Measurements from ENCODE around the gene PARVA.

The PARVA gene

DNA sequence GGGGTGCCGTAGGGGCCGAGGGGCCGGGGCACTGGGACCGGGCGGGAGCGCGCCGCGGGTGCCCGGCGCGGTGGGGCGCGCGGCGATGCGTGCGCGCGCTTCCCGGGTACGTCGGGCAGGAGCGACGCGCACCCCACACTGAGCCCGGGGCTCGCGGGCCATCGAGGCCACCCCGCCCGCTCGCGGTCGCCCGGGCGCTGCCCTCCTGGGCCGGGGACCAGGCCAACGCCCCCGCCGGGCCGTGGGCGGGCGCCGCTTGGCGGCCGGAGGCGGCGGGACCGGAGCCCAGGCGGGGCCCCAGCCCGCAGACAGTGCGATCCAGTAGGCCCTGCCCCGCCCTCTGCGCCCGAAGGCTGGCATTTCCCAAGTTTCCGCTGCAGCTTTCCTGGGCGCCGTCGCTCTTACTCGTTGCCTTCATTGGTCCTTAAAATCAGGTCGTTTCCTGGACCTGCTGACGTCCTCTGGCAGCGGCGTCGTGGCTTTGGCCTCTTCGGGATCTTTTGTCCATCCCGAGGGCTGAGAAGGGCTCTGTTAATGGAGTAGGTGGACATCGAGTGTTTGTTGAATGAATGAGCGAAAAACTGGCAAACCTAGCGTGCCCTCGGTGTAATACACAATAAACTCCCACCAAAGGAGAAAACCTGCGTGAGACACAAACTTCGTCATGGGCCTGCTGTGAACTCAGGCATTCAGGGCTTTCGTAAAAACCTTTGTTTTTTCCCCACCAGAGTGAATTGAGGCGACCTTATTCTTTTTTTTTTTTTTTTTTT, 638 bp downstream of the PARVA start:
- no peak for DNase-seq

DNA sequence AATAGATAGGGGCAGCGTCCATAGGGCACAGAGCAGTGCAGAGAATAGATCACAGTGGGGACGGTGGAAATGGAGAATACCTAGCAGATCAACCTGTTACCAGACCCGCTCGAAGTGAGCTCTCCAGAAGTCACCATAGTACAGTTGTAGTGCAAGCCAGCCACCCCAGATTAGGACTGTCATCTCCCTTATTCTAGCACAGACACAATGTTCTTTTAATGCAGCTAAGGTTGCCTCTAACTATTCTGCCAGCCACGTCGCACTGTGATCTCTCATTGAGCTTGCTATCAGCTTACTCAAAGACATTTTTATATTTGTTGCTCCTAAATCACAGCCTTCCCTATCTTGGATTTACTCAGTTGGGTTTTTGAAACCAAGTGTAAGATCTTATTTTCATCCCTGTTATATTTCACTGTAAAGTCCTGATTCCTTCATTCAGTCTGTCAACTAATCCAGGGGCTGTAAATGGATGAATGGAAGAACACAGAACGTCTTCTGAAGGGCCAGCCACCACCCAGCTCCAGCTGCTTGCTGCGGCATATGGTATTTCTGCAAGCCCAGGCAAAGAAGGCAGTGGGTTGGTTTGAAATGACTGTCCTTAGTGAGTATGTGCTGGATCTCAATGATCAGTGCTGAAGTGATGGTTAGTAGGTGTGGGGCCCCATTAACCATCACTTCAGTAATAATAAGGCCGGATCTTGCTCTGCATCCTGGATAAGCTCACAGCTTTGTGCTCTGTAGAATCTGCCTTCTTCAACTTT, 3.4 kb downstream of the PARVA start:
- DNase-seq: no peak

DNA sequence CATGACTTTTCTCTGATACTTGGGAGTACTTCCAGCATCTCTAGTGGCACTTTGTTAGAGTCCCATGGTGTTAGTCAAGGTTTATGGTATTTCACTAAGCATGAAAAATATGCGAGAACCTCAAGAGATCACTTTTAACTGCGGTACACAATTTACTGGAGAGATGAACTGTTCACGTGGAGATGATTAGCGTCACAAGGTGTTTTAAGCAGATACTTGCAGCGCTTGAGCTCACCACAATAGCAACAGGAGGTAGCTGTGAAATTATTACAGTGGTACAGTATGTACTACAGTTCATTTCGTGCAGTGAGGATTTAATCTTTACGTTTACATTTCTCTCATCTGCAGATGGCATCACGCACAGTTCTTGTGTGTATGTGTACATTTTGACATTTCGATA, 4.5 kb downstream of the PARVA start:
- no peak for DNase-seq

DNA sequence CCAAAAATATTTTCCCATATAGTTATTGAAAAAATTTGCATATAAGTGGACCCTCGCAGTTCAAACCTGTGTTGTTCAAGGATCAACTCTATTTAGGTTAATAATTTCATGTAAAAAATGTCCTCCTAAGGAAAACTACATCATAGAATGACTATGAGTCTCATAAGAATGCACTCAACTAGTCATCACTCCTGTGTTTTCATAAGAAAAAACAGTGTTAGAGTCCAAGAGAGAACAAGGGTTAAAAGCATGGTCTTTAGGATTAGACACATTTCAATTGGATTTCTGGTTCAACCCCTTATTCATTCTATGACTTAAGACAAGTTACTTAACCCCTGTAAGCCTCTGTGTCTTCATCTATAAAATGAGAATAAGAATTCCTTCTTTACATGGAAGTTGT, 5.1 kb downstream of the PARVA start:
- no peak for DNase-seq

DNA sequence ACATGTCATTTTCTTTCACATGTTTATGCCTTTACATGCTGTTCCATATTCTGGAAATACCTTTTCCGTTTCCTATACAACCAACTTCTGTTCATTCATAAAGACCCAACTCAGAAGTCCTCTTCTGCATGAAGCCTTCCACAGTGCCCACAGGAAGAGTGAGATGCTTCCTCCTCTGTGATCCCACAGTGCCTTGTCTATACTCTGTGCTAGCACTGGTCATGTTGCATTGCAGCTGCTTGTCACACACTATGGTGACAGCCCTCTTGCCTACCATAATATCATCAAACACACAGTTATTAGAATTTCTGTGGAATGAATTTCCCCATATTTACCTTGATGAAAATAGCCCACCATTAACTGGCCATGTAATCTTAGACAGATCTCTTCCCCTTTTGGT, 8.9 kb downstream of the PARVA start:
- DNase-seq: no peak

DNA sequence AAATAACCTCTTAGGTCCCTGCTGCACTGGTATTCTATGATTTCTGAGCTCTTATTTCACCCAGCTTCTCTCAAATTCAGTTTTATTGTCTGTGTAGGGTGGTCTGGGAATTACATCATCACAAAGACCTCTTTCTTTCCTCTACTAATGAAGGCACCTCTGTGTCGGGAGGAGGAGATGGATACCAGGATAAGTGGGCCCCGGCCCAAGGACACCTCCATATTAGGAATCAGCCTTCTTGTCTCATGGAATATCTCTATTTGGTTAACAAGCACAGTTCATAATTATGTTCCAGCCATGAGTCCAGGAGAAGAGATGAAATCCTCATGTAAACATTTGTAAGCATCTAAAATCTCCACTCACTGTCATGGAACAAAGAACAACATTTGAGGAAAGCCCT, 9.4 kb downstream of the PARVA start:
- no peak for DNase-seq

DNA sequence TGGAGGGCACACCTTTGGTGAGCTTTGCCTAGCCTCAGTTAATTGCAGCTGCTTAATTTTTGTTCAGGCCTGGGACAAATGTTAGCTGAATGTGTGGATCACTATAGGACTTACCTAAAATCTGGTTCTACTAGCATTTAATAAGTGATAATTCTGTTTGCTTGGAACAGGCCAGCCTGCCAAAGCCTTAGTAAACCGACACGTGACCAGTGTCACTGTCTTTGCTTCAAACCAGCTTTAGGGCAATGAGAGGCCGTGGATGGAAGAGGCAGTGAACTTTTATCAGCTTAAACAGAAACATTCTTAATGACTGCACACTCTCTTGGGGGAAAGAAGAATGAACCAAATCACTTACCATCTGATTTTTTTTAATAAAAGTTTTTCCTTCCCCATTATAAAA, 10.8 kb downstream of the PARVA start:
- no peak for DNase-seq

DNA sequence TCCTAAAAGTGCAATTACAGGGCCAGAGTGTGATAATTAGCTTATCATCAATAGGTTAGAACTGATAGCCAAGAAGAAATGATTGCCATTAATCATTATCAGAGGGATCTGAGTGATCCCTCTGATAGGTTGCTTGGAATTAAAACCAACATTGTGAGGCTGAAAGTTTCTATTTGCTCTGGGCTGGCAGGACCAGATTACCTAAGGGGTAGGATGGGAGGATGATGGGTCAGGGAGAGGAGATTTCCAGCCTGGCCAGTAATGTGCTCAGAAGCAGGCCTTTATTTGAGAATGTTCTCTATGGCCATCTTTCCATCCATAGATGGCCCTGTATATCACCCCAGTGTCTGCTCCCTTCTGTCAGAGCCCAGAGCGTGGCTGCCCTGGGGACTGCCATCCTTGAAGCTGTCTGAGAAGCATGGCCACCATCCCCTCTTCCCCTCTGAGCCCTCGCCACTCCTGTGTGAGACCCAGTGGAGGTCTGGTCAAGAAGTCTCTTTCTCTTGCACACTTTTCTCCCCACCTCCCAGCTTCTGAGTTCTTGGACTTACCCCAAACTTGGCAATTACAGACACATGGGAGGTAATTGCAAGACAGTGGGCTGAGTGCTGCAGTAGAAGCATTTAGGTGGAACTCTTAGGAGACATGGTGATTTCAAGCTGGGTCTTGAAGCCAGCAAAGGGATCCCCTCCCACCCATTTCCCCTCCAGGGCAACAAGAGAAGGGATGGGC, 11.7 kb downstream of the PARVA start:
- DNase-seq: no peak

DNA sequence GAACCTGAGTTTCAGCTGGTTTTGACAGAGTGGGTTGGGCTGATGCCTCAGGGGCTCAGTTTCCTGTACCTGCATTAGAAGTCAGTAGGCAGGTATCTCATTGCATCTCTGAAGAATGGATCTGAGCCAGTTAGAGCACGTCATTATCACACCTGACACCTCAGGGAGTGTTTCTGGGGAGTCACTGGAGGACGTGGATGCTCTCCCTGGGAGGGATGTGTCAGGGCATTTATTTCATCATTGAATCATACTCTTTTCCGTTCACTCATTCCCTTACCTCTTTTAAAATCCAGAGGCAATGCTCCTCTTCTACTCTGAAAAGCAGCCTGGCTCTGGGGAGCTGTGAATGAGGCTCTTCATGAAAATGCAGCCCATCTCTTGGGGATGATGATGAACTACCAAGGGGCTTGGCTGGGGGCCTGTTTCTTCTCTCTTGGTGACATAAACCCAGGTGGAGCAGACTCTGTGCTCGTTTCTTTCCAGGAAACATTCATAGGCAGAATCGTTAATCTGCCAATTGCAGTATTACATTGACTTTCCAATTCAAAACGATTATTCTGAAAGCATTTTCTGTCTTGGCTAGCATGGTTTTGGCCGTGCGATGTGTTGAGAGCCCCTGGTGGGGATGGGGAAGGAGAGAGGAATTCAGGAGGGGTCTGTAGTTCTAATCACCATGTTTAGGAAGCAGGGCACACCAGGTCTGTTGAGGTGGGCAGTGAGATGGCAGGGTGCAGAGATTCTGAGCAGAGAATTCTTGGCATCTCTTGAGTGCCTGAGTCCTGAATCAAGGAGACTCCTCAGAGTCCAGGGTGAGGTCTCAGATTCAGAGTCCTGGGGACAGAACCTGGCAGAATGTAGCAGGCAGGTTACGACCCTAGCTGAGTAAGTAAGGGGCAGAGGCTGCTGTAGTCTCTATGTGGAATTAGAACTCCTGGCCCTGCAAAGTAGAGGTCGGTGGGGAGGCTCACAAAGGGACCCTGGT, 12.6 kb downstream of the PARVA start:
- no peak for DNase-seq

DNA sequence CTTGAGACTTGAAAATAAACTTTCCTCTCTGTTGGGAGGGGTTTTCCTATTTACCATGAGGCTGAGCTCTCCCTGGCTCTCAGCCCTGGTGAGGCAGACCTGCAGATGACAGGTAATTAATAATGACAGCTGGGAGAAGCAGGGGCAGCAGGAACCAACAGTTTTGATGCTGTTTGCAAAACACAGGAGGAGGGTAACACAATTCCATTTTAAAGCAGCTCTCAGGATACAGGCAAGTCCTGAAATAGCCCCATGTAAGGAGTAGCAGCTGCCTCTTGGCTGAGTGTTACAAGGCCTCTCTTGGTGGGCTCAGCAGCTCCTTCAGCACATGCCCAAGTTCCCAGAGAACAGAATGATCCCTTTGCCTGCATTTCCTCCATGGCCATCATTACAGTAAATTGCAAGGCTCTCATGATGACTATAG, 13.3 kb downstream of the PARVA start:
- DNase-seq: no peak

DNA sequence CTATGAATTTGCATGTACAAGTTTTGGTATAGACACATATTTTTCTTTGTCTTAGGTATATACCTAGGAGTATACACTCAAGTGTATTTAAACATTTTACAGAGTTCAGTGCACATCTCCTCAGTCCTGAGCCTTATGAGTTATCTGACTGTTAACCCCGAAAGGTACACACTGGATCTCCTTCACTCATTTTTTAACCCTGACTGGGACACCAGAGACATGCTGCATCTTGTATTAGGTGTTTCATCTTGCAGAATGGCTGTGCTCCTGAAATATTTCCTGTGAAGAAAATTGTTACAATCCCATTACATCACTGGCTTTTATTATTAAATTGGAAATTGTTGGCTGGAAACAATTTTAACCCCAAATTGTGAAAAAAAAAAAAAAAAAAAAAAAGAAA, 15.3 kb downstream of the PARVA start:
- no peak for DNase-seq

DNA sequence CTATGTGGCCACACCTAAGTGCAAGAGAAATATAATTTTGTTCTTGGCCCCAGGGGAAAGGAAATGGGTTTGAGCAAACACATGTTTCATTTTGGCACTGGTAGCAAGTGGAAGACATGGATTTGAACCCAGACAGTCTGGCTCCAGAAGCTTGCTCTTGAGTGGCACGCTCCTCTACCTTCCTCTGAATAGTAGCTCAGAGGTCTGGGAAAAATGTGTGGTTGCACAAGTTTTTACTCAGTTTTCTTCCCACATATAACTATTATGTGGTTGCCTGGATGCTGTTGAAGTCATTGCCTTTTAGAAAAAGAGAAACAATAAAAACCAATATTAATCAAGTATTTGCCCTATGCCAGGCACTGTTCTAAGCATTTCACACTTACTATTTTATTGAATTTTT, 16.3 kb downstream of the PARVA start:
- no peak for DNase-seq

DNA sequence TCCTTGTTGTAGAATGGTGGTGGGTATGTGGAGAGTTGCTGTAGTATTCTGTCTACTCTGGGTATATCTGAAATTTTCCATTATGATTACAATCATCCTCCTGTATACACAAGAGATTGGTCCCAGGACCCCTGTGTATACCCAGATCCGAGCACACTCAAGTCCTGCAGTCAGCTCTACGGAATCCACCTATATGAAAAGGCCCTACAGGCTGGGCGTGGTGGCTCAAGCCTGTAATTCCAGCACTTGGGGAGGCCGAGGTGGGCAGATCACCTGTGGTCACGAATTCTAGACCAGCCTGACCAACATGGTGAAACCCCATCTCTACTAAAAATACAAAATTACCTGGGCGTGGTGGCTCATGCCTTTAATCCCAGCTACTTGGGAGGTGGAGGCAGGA, 17.2 kb downstream of the PARVA start:
- DNase-seq: no peak

DNA sequence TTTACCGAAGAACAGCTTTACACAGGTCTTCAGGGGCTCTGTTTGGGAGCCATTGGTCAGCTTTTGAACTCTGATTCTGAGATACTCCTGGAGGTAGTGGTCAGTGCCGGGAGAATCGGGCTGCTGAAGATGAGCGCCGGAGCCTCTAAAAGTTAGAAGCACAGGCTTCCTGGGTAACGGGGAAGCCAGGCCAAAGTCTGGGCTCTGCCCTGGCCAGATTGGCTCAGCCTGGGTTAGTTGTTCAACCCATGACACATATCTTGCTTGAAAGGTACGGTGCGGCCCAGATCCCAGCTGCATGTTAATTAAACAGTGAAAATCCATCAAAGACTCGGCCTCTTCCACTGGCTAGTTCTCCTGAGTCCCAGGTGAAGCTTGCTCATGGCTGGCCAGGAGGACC, 18.0 kb downstream of the PARVA start:
- no peak for DNase-seq

DNA sequence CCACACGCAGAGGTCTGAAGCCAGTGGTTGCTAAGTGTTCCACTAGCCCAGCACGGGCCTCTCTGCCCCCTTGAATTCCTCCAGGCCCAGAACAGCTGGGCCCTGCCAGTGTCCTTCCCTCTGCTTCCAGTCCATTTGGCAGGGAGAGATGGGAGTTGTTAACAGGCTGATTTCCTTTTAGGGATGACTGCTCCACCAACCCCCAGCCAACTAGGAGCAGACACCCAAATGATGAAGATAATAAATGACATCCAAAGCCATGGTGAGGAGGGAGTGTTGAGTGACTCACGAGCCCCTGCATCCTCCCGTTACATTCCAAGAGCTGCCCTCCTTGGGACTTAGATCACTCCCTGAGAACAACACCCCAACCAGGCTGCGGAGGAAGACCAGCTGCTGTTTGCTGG, 20.6 kb downstream of the PARVA start:
- no peak for DNase-seq

DNA sequence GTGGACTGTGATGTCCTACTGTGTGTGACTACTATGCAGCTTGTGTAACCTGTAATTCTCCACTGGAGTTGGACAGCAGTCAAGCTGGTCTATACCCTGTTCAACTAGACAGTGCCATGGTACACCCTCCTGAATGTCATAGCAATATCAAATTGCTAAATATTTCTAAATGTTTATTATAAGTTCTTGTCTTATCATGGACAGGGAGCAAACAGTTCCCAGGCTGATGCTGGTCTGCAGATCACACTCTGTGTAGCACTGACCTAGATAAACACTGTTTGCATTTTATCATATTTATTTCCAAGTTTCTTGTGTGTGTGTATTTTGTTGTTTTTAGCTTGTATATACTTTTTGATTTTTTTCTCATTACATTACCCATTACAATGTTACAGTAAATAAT, 22.0 kb downstream of the PARVA start:
- DNase-seq: no peak

DNA sequence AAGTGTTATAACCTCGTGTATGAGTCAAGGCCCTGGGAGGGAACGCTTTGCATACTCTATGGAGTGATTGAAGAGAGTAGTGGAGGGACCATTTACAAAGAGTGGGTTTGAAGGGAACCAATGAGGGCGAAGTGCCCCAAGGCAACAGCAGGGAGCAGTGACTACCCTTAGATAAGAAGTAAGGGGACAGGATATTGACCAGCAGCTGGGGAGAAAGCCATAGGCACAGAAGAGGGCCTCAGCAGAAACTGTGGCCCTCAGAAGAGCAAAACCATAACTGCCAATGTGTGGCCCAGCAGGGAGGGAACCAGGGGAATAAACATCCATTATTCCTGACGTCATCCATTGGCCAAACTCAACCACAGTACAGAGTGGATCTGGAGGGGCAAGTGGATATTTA, 24.7 kb downstream of the PARVA start:
- no peak for DNase-seq

DNA sequence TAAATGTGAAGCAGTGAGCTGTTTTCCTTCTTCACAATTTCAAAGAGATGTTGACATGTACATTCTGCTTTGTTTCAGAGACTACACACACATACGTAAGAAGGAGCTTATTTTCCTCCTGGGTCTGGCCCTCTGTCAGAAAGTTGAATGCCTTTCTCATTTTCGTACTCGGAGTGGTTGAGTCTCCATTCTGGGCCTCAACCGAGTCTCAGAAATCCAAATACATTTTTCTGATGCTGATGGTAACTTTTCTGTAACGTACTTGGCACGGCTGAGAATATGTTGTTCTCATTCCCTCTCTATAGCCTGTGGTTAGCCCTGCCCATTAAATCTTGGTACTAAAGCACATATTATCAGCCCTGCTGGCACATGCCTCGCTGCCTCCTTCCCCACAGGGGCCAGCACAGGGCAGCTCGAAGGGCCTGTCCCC, 25.3 kb downstream of the PARVA start:
- no peak for DNase-seq

DNA sequence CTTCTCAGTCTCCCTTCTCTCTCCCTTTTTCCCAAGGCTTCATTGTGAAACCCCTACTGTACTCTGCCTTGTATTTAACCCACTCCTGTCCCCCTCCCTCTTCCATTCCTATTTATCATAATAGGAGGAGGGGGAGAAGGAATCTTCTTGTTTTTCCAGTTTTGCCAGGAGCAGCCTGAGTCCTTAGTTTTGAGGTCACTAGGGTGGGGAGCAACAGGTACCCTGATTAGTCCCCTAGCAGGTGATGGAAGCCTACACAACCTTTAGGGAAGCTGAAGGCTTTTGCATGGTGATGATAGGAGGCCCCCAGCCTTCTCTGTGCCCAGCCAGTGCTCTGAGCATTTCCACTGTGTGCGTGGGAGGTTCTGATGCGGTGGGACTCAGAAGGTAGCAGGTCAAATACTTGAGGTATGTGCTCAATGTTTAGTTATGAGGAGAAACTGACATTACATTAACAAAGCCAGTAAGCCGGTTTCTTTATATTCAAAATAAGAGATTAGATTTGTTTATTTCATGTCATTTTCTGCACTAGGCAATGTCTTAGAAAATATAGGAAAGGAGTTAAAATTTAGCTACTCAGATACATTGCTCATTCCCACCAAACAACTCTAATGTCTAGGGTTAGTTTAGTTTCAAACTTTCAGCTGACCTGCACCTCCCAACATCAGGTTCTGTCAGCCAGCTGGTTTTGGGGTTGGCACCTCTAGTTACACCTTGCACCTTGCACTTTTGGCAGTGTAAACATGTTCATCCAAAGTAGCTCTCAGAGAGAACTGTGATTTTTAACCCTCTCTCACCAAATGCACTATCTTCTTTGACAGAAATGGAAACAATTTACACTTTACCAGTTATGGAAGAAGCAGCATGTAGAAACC, 26.0 kb downstream of the PARVA start:
- no peak for DNase-seq

DNA sequence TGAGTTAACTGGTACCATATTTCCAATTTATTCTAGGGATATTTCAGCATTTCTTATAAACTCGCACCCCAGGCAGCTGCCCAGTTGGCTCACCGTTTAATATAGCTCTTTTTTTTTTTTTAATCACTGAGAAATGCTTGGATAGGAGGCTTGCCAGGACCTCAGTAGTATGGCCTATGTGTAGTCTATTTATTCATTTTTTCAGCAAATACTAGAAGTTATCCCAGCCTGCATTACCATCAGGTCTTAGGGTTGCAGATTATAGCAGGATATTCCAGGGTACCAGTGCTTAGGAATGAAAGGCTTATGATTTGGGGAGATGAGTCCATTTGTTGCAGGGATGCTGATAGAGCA, 26.6 kb downstream of the PARVA start:
- DNase-seq: no peak

DNA sequence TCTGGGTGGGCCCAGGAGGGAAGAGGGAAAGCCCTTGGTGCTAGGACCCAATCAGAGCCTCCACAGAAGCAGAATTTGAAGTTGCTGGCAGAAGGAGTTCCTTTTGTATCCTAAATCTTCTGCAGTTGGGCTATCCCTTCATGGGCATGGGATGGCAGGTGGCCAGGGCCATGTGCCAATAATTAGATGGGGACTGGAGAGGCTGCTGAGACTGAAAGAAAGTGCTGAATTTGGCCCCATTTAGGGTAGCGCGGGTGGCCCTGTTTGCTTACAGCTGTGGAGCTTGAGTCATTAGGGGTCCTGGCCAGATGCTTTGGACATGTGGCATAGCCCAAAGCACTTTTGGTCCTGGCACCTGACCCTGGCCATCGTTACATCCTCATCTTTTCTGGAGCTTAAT, 27.1 kb downstream of the PARVA start:
- no peak for DNase-seq
